DND-41 (cell line): ENCODE results near the gene ATP5MC3.

Source experiments
- ATAC-seq: fragments of 200-7000 bp; cut with Tn5 transposase; 3 replicates; pipeline ENCODE4 v1.9.1; 2021; ENCODE audit warnings: low read depth; ENCODE audit not compliant: insufficient read depth
- DNase-seq: peaks from one replicate; pipeline ENCODE4 v3.0.0-alpha.2; 2020
- H2AFZ ChIP-seq: 2 replicates; pipeline ENCODE4 v1.6.0; 2012; ENCODE audit warnings: low read depth, low read length
- H3K27ac ChIP-seq: 2 replicates; pipeline ENCODE4 v1.5.1; 2012; ENCODE audit warnings: low read length, inconsistent platforms
- H3K27me3 ChIP-seq: fragments of 200-600 bp; sonication (generic); 2 replicates; pipeline ENCODE4 v1.6.0; 2012; ENCODE audit warnings: low read length, mild to moderate bottlenecking, inconsistent platforms; ENCODE audit not compliant: insufficient read depth, poor library complexity
- H3K36me3 ChIP-seq: 2 replicates; pipeline ENCODE4 v1.5.1; 2012; ENCODE audit warnings: low read length, inconsistent platforms; ENCODE audit not compliant: insufficient read depth
- H3K4me1 ChIP-seq: 2 replicates; pipeline ENCODE4 v1.5.1; 2012; ENCODE audit warnings: mild to moderate bottlenecking, low read length; ENCODE audit not compliant: insufficient read depth
- H3K4me2 ChIP-seq: 2 replicates; pipeline ENCODE4 v1.6.0; 2012; ENCODE audit warnings: mild to moderate bottlenecking, moderate library complexity, low read length, inconsistent platforms; ENCODE audit not compliant: insufficient read depth
- H3K4me3 ChIP-seq, 2 experiments: fragments of 200-600 bp in 1 of 2; shearing (Covaris generic) in 1 of 2; 2 replicates each; pipeline ENCODE4 v1.5.1; 2012 to 2016; ENCODE audit warnings: inconsistent platforms in 2 of 2, low read length in 2 of 2, mild to moderate bottlenecking in 2 of 2, low read depth in 1 of 2, moderate library complexity in 1 of 2
- H3K79me2 ChIP-seq: 2 replicates; pipeline ENCODE4 v1.6.0; 2012; ENCODE audit warnings: low read length, inconsistent platforms; ENCODE audit not compliant: insufficient read depth
- H3K9ac ChIP-seq: 2 replicates; pipeline ENCODE4 v1.6.0; 2012; ENCODE audit warnings: low read depth, mild to moderate bottlenecking, inconsistent platforms, low read length, moderate library complexity
- H3K9me3 ChIP-seq: 2 replicates; pipeline ENCODE4 v1.5.1; 2012; ENCODE audit warnings: low read length, moderate library complexity, mild to moderate bottlenecking, inconsistent platforms; ENCODE audit not compliant: insufficient read depth, severe bottlenecking
- H4K20me1 ChIP-seq: 2 replicates; pipeline ENCODE4 v1.6.0; 2012; ENCODE audit warnings: low read length; ENCODE audit not compliant: insufficient read depth
- CTCF ChIP-seq: IDR thresholded peaks from 2 replicates; pipeline ENCODE4 v1.5.1; 2012; ENCODE audit warnings: borderline replicate concordance, low read length, moderate library complexity, mild to moderate bottlenecking; ENCODE audit not compliant: poor library complexity, severe bottlenecking; ENCODE audit errors: extremely low read depth
- EZH2 ChIP-seq: IDR thresholded peaks from 3 replicates; pipeline ENCODE4 v1.6.1; 2012; ENCODE audit warnings: borderline replicate concordance, low read depth, mild to moderate bottlenecking, moderate library complexity, low read length, inconsistent platforms; ENCODE audit not compliant: severe bottlenecking

ATP5MC3 gene

GRCh38 chr2:175158894-175159293 is 22.6 kb downstream of the ATP5MC3 start:
- Histone ChIP-seq H3K27me3 (no peaks in the 10 kb centered on the region), H3K9me3 (no peaks in the 10 kb centered on the region), H4K20me1 (peaks cover 74% of the 10 kb centered on the region), H2AFZ (no peak overlapping the region), H3K36me3 (peaks cover 19% of the 10 kb centered on the region), H3K4me3 (no peak overlapping the region), H3K4me1 (peaks cover 8% of the 10 kb centered on the region; the same call in 1 of the 2 replicates), H3K79me2 (peaks cover 98% of the 10 kb centered on the region), H3K9ac (no peak overlapping the region), H3K4me2 (no peak overlapping the region), H3K27ac (no peak overlapping the region)
- TF ChIP-seq CTCF (no peak), EZH2 (no peak)
- no peak for DNase-seq
- ATAC-seq: no peak

DNA sequence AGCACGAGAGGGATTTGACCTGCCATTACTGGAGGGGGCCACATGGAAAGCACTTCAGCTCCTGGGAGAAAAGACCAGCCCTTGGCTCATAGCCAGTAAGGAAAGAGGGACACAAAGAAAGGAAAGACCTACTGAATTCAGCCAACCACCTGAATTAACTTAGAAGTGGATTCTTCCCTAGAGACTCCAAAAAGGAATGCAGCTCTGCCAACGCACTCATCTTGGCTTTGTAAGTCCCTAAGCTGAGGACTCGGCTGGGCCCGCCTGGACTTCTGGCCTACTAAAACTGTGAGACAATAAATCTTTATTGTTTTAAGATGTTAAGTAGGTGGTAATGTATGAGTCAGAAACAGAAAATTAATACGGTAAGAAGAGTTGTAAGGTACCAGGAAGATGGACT is 25.0 kb downstream of the ATP5MC3 start:
- H3K36me3 ChIP-seq: peaks cover 17% of the 10 kb centered on the region
- DNase-seq (no peak), ATAC-seq (no peak)
- peaks cover 99% of the 10 kb centered on the region for H3K79me2 ChIP-seq
- H4K20me1 ChIP-seq: peaks cover 80% of the 10 kb centered on the region
- no peaks in the 10 kb centered on the region for H3K9me3 ChIP-seq
- TF ChIP-seq CTCF (no peak), EZH2 (no peak)
- H3K9ac ChIP-seq: no peak overlapping the region
- no peak overlapping the region for H3K4me2 ChIP-seq
- no peak overlapping the region for H2AFZ ChIP-seq
- H3K4me1 ChIP-seq: no peaks in the 10 kb centered on the region
- H3K4me3 ChIP-seq: no peak overlapping the region
- H3K27me3 ChIP-seq: no peaks in the 10 kb centered on the region
- no peak overlapping the region for H3K27ac ChIP-seq

DNA sequence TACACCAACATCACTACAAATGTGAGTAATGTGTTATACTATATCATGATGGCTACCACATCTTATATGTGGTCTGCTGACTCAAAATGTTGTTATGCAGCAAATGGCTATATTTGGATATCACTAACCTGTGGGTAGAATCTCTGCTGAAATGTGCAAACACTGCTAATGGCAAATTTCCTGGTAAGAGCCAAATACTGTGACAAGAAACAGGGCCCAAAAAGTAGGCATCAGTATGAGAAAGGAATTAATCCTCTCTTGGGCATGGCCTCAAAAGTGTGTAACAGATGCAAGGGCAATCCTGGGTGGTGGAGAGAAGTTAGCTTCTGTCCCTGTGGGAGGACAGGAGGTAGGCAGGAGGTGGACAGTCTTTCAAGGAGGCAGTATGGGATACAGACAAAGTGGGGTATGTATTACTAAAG is 26.8 kb downstream of the ATP5MC3 start:
- TF ChIP-seq CTCF: no peak
- TF ChIP-seq EZH2: no peak
- no peaks in the 10 kb centered on the region for H3K9me3 ChIP-seq
- no peak overlapping the region for H3K27ac ChIP-seq
- ATAC-seq (no peak), DNase-seq (no peak)
- H3K79me2 ChIP-seq: peaks cover 99% of the 10 kb centered on the region
- no peak overlapping the region for H3K9ac ChIP-seq
- no peaks in the 10 kb centered on the region for H3K27me3 ChIP-seq
- H3K4me1 ChIP-seq: no peaks in the 10 kb centered on the region
- H4K20me1 ChIP-seq: peaks cover 68% of the 10 kb centered on the region
- no peak overlapping the region for H3K4me2 ChIP-seq
- H3K4me3 ChIP-seq: no peak overlapping the region
- no peak overlapping the region for H2AFZ ChIP-seq
- peaks cover 28% of the 10 kb centered on the region for H3K36me3 ChIP-seq

DNA sequence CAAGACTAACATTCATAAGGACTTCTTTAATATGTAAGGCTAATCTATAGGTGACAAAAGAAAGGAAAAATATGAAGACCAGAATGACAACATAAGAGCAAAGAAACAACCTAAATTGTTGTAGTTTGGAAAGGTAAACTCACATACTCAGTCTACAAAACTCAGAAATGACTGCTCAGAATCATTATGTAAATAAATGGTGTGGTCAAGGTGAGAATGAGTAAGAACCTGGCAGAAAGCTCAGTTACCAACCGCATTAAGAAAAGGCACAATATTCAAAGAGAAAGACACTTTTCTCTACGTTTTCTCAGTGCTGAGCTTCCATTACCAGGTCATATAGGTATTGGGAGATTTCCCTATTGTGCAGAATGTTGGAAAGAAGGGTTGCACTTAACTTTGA is 29.3 kb downstream of the ATP5MC3 start:
- Histone ChIP-seq H3K9ac (no peak overlapping the region), H3K4me2 (no peak overlapping the region), H3K27me3 (no peaks in the 10 kb centered on the region), H3K36me3 (peaks cover 42% of the 10 kb centered on the region), H3K9me3 (no peaks in the 10 kb centered on the region), H3K4me3 (no peak overlapping the region), H2AFZ (no peak overlapping the region), H3K79me2 (peaks cover 99% of the 10 kb centered on the region), H3K27ac (no peak overlapping the region), H3K4me1 (no peaks in the 10 kb centered on the region), H4K20me1 (peaks cover 70% of the 10 kb centered on the region)
- DNase-seq: no peak
- TF ChIP-seq CTCF (no peak), EZH2 (no peak)
- ATAC-seq: no peak
